Activated T-cell treated with anti-CD3 and anti-CD28 coated beads for 4 hours (primary cell): ENCODE measurements around the gene GGTLC1.
A peak's percentile ranks its signal among the peaks of the same experiment; 100 is the strongest.
"Not testable (repeated sequence)": the region's sequence is repeated elsewhere in the genome, so short reads cannot be mapped to it uniquely, and the experiment has no call there.

Source experiments
- DNase-seq: peaks from one replicate; pipeline ENCODE4 v3.0.0-alpha.2; 2020

Gene GGTLC1

GRCh38 chr20:23988561-23988960 is at the start of gene GGTLC1:
Gene GGTLC1 (minus strand): TSS chr20:23988779. CDS start chr20:23986611, 2,168 bp downstream.
- DNase-seq, result no peak

GRCh38 chr20:24034820-24035219 is 46.2 kb upstream of the GGTLC1 start:
- no peak for DNase-seq

- DNase-seq, result no peak
Measured at GRCh38 chr20:24033565-24033964, 45.0 kb upstream of the GGTLC1 start.

- no peak for DNase-seq
Measured at GRCh38 chr20:24033151-24033550, 44.6 kb upstream of the GGTLC1 start.

GRCh38 chr20:24032400-24032898 is 43.9 kb upstream of the GGTLC1 start:
- no peak for DNase-seq

- DNase-seq, result peak; percentile 54
Measured at GRCh38 chr20:24027229-24027628, 38.6 kb upstream of the GGTLC1 start.

GRCh38 chr20:24022621-24023180 is 34.1 kb upstream of the GGTLC1 start:
- DNase-seq, result no peak

- no peak for DNase-seq
Measured at GRCh38 chr20:24018796-24019195, 30.2 kb upstream of the GGTLC1 start.

GRCh38 chr20:24017458-24017755 is 28.8 kb upstream of the GGTLC1 start:
- no peak for DNase-seq

- no peak for DNase-seq
Measured at GRCh38 chr20:24016607-24017457, 28.3 kb upstream of the GGTLC1 start.

GRCh38 chr20:24013953-24014352 is 25.4 kb upstream of the GGTLC1 start:
- no peak for DNase-seq

GRCh38 chr20:24011282-24011681 is 22.7 kb upstream of the GGTLC1 start:
- DNase-seq, result no peak

- DNase-seq, result no peak
Measured at GRCh38 chr20:24007758-24008157, 19.2 kb upstream of the GGTLC1 start.

- no peak for DNase-seq
Measured at GRCh38 chr20:24007073-24007595, 18.6 kb upstream of the GGTLC1 start.

GRCh38 chr20:24006626-24007025 is 18.0 kb upstream of the GGTLC1 start:
- DNase-seq, result no peak

GRCh38 chr20:24004471-24004870 is 15.9 kb upstream of the GGTLC1 start:
- DNase-seq, result no peak

GRCh38 chr20:24002896-24003295 is 14.3 kb upstream of the GGTLC1 start:
- no peak for DNase-seq

GRCh38 chr20:24001712-24002405 is 13.3 kb upstream of the GGTLC1 start:
- no peak for DNase-seq

- DNase-seq, result no peak
Measured at GRCh38 chr20:23998844-23999243, 10.3 kb upstream of the GGTLC1 start.

- DNase-seq, result no peak
Measured at GRCh38 chr20:23998392-23998791, 9.8 kb upstream of the GGTLC1 start.

- DNase-seq, result peak; percentile 51
Measured at GRCh38 chr20:23995905-23996666, 7.5 kb upstream of the GGTLC1 start.

- not testable (repeated sequence) for DNase-seq
Measured at GRCh38 chr20:23995291-23995690, 6.7 kb upstream of the GGTLC1 start.
